SK-MEL-5 (cell line): ENCODE data around the gene ELOVL3. TPM values are rescaled to one million over a fixed set of nuclear protein-coding genes. Genes with fewer than 3 reads are reported as not detected.
"Not testable (repeated sequence)": the region's sequence is repeated elsewhere in the genome, so short reads cannot be mapped to it uniquely, and the experiment has no call there.

Experiments
- DNase-seq: peaks from one replicate; pipeline ENCODE4 v3.0.0-alpha.2; 2016; ENCODE audit warnings: low read depth, low spot score
- in situ Hi-C: cut with HindIII; loops from 2 replicates; pipeline ENCODE4 v1.10.0; 2016; ENCODE audit warnings: low sequenced_read_pairs, high pct_unique_total_duplicates, low pct_unique_long_range_greater_than_20kb
- polyA plus RNA-seq, 2 experiments: library from polyadenylated mRNA; depleted of rRNA; stranded (reverse); fragments of >200 nt; gene quantifications; 2 replicates each; pipeline ENCODE4 v1.2.3, GENCODE V29; 2015
- total RNA-seq: library from RNA; depleted of rRNA; stranded (reverse); fragments of >200 nt; shearing (Covaris generic); gene quantifications from 2 replicates; pipeline ENCODE4 v1.2.3, GENCODE V29; 2014; rRNA removed

The ELOVL3 gene
- 0.58 and 0.69 TPM in 2 replicates for total RNA-seq
- 0.22 and 1.1 TPM in 2 replicates for polyA plus RNA-seq (2015; cell fraction: cytosol; rRNA removed)
- polyA plus RNA-seq (2015; cell fraction: nucleus; rRNA removed), result 0.38 and 1.7 TPM in 2 replicates

- in situ Hi-C loops, result no loop called here
- peak; percentile 90 for DNase-seq
These were observed at the start of gene ELOVL3 for GRCh38 chr10:102225646-102226541. TSS of gene ELOVL3 (plus strand) at chr10:102226299. CDS start at chr10:102226549, 250 bp downstream.

GRCh38 chr10:102184606-102185005 lies 41.5 kb upstream of the ELOVL3 start:
- no peak for DNase-seq
- in situ Hi-C loops, result no loop called here

DNA sequence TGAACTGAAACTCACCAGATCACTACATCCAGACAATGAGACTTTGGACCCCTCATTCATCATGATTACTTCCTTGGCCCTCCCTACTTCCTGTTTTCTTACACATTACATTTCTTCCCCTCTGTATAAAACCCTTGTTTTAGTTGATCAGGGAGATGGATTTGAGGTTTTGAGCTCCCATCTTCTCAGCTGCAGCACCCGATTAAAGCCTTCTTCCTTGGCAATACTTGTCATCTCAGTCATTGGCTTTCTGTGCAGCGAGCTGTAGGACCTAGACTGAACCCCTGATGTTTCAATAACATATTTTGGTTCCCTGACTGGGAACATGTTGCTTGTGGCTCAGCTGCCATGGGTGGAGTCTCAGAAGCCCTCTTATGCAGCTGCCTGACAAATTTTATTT lies 40.8 kb upstream of the ELOVL3 start:
- in situ Hi-C loops, result no loop called here
- no peak for DNase-seq

- in situ Hi-C loops, result no loop called here
These were observed 40.1 kb upstream of the ELOVL3 start for GRCh38 chr10:102185811-102186527.

GRCh38 chr10:102188298-102188940 lies 37.7 kb upstream of the ELOVL3 start:
- in situ Hi-C loops, result no loop called here
- DNase-seq, result no peak

More at GRCh38 chr10:102185811-102186527, 40.1 kb upstream of the ELOVL3 start:
- no peak for DNase-seq

DNA sequence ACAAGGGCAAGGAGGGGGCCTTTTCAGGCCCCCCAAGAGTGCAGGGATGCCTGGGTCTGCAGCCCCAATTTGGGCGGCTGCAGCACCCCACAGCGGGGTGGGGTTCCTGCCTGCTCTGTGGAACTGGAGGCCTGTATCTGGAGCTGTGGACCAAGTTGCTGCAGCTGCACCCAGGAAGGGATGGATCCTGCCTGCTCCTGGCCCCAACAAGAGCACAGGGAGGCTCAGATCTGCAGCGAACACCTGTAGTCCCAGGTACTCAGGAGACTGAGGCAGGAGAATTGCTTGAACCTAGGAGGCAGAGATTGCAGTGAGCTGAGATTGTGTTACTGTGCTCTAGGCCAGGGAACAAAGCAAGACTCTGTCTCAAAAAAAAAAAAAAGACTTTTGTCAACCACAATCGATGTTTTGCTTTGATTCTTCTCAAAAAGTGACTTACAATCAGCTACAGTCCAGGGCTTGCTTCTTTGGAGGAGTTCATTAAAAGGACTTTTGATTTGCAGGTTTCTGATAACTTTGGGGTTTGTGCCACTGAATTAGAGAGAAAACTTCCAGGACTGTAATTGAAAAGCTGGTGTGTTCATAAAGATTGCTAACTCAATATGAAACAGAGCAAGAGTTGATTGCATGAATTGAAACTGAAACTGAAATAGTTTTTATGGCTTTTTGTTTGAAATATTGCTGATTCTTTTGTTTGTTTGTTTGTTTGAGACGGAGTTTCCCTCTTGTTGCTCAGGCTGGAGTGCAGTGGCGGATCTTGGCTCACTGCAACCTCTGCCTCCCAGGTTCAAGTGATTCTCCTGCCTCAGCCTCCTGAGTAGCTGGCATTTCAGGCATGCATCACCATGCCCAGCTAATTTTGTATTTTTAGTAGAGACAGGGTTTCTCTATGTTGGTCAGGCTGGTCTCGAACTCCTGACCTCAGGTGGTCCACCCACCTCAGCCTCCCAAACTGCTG lies 36.9 kb upstream of the ELOVL3 start:
- peak; percentile 51 for DNase-seq
- in situ Hi-C loops, result not testable (repeated sequence)

DNA sequence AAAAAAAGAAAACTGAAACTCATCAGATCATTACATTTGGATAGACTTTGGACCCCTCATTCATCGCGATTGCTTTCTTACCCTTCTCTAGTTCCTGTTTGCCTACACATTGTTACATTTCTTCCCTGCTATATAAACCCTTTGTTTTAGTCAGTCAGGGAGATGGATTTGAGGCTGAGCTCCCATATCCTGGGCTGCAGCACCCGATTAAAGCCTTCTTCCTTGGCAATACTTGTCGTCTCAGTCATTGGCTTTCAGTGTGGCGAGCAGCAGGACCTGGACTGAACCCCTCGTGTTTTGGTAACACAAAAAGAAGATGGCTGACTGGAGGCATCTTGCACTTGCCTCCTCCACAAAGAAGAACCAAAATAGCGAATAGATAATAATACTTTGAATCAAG lies 34.1 kb upstream of the ELOVL3 start:
- no peak for DNase-seq
- in situ Hi-C loops, result no loop called here

GRCh38 chr10:102195296-102195870 lies 30.7 kb upstream of the ELOVL3 start:
- in situ Hi-C loops, result no loop called here
- no peak for DNase-seq

DNA sequence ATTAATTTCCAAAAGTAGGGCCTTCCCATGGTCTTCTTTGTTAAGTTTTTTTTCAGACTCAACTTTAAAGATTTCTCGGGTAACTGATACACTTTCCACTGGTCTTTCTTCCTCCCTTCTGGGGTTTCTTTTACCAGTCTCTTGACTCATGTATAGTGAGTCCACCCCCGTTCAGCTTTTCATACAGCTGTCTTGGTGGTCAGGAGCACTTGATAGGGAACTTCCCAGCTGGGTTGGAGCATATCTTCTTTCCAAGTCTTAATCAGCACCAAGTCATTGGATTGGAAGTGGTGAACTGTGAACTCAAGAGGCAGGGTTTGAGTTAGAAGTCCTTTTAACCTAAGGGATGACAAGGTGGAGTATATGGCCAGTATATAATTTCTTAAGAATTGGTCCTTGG lies 29.2 kb upstream of the ELOVL3 start:
- in situ Hi-C loops, result no loop called here
- no peak for DNase-seq

GRCh38 chr10:102198027-102198426 lies 28.1 kb upstream of the ELOVL3 start:
- in situ Hi-C loops, result no loop called here
- DNase-seq, result no peak

- DNase-seq, result no peak
- in situ Hi-C loops, result no loop called here
These were observed 25.1 kb upstream of the ELOVL3 start for GRCh38 chr10:102200751-102201640.

DNA sequence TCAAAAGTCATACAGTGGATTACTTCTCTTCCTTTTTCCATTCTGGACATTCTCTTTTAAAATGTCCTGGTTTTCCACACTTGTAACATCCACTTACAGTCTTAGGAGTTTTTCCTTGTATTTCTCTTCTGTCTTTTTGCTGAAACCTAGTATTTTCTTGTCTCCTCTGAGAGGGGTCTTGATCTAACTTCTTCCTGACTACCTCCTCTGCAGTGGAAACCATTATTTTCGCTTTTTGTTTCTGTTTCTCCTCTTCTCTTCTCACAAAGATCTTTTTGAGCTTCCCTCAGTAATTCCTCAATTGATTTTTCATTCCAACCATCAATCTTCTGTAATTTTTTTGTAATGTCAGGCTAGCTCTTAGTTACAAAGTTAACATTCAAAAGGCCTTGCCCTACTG lies 23.7 kb upstream of the ELOVL3 start:
- in situ Hi-C loops, result no loop called here
- DNase-seq, result no peak

GRCh38 chr10:102208311-102209035 lies 17.6 kb upstream of the ELOVL3 start:
- in situ Hi-C loops, result no loop called here
- DNase-seq, result no peak

GRCh38 chr10:102211615-102212299 lies 14.3 kb upstream of the ELOVL3 start:
- no peak for DNase-seq
- in situ Hi-C loops, result no loop called here

DNA sequence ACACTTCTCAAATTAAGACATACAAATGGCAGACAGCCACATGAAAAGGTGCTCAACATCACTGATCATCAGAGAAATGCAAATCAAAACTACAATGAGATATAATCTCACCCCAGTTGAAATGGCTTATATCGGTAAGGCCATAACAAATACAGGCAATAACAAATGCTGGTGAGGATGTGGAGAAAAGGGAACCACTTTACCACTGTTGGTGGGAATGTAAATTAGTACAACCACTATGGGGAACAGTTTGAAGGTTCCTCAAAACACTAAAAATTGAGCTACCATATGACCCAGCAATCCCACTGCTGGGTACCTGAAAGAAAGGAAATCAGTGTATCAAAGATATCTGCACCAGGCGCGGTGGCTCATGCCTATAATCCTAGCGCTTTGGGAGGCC lies 12.5 kb upstream of the ELOVL3 start:
- in situ Hi-C loops, DNase-seq: not testable (repeated sequence)
